GM23338 (cell line): ENCODE results near the gene SH3GL2.

Experiments
- CREB1 ChIP-seq: fragments of 250-450 bp; sonication (Bioruptor Pico); IDR thresholded peaks from 2 replicates; pipeline ENCODE4 v1.5.0; 2020; ENCODE audit warnings: low read depth, mild to moderate bottlenecking, moderate library complexity
- CTCF ChIP-seq, 2 experiments: fragments of 200-600 bp in 1 of 2; sonication (generic) in 1 of 2; conservative IDR thresholded peaks; 2 replicates each; pipeline versions ENCODE4 v1.5.1 to v1.6.1; 2016 to 2017; ENCODE audit warnings: antibody characterized with exemption in 2 of 2, low read depth in 2 of 2, mild to moderate bottlenecking in 2 of 2, moderate library complexity in 1 of 2
- ETS1 ChIP-seq: IDR thresholded peaks from 2 replicates; pipeline ENCODE4 v1.6.1; 2016; ENCODE audit warnings: antibody characterized with exemption
- EZH2 ChIP-seq: fragments of 200-600 bp; sonication (generic); IDR thresholded peaks from one replicate; pipeline ENCODE4 v1.8.0; 2017; ENCODE audit warnings: antibody characterized with exemption, mild to moderate bottlenecking, low read depth; ENCODE audit not compliant: unreplicated experiment
- EZH2phosphoT487 ChIP-seq: fragments of 200-600 bp; sonication (generic); IDR thresholded peaks from one replicate; pipeline ENCODE4 v1.8.1; 2018; ENCODE audit warnings: antibody characterized with exemption; ENCODE audit not compliant: unreplicated experiment
- JUNB ChIP-seq: IDR thresholded peaks from one replicate; pipeline ENCODE4 v1.6.1; 2016; ENCODE audit warnings: antibody characterized with exemption; ENCODE audit not compliant: unreplicated experiment
- NANOG ChIP-seq: IDR thresholded peaks from 2 replicates; pipeline ENCODE4 v1.6.1; 2016; ENCODE audit warnings: antibody characterized with exemption, borderline replicate concordance
- POLR2AphosphoS5 ChIP-seq: IDR thresholded peaks from 2 replicates; pipeline ENCODE4 v1.6.1; 2016; ENCODE audit warnings: antibody characterized with exemption, low read depth
- REST ChIP-seq: IDR thresholded peaks from one replicate; pipeline ENCODE4 v1.6.1; 2018; ENCODE audit warnings: antibody characterized with exemption; ENCODE audit not compliant: unreplicated experiment
- STAT1 ChIP-seq: IDR thresholded peaks from one replicate; pipeline ENCODE4 v1.6.1; 2016; ENCODE audit warnings: antibody characterized with exemption; ENCODE audit not compliant: unreplicated experiment
- ZNF331 ChIP-seq: fragments of 250-450 bp; sonication (Bioruptor Pico); IDR thresholded peaks from 2 replicates; pipeline ENCODE4 v1.5.0; 2020; ENCODE audit warnings: low read depth, mild to moderate bottlenecking, moderate library complexity
- ZNF462 ChIP-seq: fragments of 250-450 bp; sonication (Bioruptor Pico); IDR thresholded peaks from 2 replicates; pipeline ENCODE4 v1.5.0; 2020; ENCODE audit warnings: mild to moderate bottlenecking, moderate library complexity

GRCh38 chr9:17623965-17624364 is 45.1 kb downstream of the SH3GL2 start:
- no peak for TF ChIP-seq CTCF (conservative IDR thresholded peaks at IDR 0.05; ENCODE audit: low read depth in 2 of 2)
- TF ChIP-seq EZH2: no peak
- no peak for TF ChIP-seq ETS1
- no peak for TF ChIP-seq REST
- no peak for TF ChIP-seq CREB1 (CRISPR knock-in tag)
- no peak for TF ChIP-seq ZNF462 (CRISPR knock-in tag)
- TF ChIP-seq POLR2AphosphoS5: no peak
- TF ChIP-seq EZH2phosphoT487: no peak
- TF ChIP-seq NANOG: no peak
- no peak for TF ChIP-seq JUNB
- TF ChIP-seq ZNF331 (CRISPR knock-in tag): no peak
- TF ChIP-seq STAT1: no peak
